Measurements from ENCODE around the gene FMN2. TPM values are rescaled to one million over a fixed set of nuclear protein-coding genes. Genes with fewer than 3 reads are reported as not detected.

The FMN2 gene
- total RNA-seq, 1 experiment from 2014 or later: 0.59 TPM

DNA sequence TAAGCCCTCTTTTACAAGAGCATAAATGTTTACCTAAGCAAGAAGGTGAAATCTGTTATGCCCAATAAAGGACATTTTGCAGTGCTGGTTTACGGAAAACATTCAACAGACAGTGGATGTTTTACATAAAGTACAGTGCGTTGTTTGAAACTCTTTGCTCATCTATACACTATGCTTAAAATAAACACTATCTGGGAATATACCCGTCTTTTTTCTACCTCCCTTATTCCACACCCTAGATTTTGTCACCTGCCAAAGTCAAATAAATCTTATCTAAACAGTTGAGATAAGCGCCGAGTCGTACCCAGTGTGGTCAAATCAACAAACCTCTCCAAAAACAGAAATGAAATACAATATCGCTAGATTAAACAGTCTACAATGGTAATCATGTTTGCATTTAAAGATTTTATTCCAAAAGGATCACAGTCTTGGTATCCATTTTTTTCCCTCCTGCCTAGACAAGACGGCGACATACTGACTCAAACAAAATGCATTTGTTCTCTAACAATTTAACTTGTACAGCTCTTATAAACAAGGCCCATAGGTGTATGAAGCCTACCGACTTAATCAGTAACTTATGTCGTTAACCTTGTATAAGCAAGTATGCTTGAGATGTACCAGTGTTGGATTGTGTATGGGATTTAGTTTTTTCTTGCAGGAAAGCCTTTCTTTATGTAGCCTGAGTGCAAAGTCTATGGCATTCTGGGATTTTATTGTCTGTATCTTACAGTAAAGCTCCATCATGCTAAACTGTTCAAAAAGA, 189.1 kb downstream of the FMN2 start:
- H3K9me3 ChIP-seq (ENCODE audit: control insufficient read depth, low read depth, low read length): no peaks in the 10 kb centered on the region
- no CpG with 5 or more reads among the region's 11 CpGs for WGBS (ENCODE audit: extremely low coverage, insufficient read length, low lambda C conversion rate)
- H3K9me3 Mint-ChIP-seq: no peaks in the 10 kb centered on the region

More for the DNA sequence above, 189.1 kb downstream of the FMN2 start:
- DNase-seq: no peak
- Histone ChIP-seq H3K27me3 (ENCODE audit: insufficient read depth, low read length) (no peaks in the 10 kb centered on the region), H2BK120ac (ENCODE audit: low read depth, low read length, poor library complexity, severe bottlenecking) (no peak overlapping the region), H4K8ac (replicated peaks; ENCODE audit: insufficient read length, low read depth, low read length) (no peak overlapping the region), H3K18ac (ENCODE audit: insufficient read length, low read depth, low read length) (no peak overlapping the region), H4K91ac (ENCODE audit: insufficient read length, low read depth, low read length) (no peak overlapping the region), H4K20me1 (ENCODE audit: control insufficient read depth, insufficient read depth, insufficient read length) (no peaks in the 10 kb centered on the region), H2AK5ac (ENCODE audit: insufficient read length, low read length) (no peak overlapping the region), H3T11ph (ENCODE audit: low read length) (no peak overlapping the region), H3K27ac (ENCODE audit: insufficient read length, low read depth, low read length) (no peak overlapping the region), H2BK15ac (ENCODE audit: low read depth, low read length) (no peak overlapping the region), H2BK20ac (ENCODE audit: low read depth, low read length, poor library complexity, severe bottlenecking) (no peak overlapping the region), H2BK12ac (ENCODE audit: insufficient read length, low read depth, low read length) (no peak overlapping the region), H3K4me1 (ENCODE audit: insufficient read depth, low read length) (no peaks in the 10 kb centered on the region), H3K23me2 (ENCODE audit: insufficient read length, low read depth, low read length, poor library complexity, severe bottlenecking) (no peaks in the 10 kb centered on the region), H3K9ac (ENCODE audit: extremely low read depth, insufficient read length, low read length) (no peak overlapping the region), H3K79me1 (ENCODE audit: insufficient read depth, low read depth, low read length, poor library complexity, severe bottlenecking) (no peaks in the 10 kb centered on the region), H3K14ac (ENCODE audit: insufficient read depth, low read length) (no peak overlapping the region), H3K79me2 (ENCODE audit: insufficient read depth, low read length) (no peaks in the 10 kb centered on the region), H3K4me2 (ENCODE audit: insufficient read depth, insufficient read length, low read length) (no peak overlapping the region), H3K56ac (ENCODE audit: insufficient read length, low read depth, low read length) (no peak overlapping the region), H2BK5ac (ENCODE audit: insufficient read length, low read length) (no peak overlapping the region), H4K5ac (ENCODE audit: insufficient read length, low read depth, low read length) (no peak overlapping the region), H2AFZ (ENCODE audit: low read length) (no peak overlapping the region), H3K23ac (ENCODE audit: insufficient read length, low read depth, low read length) (no peak overlapping the region), H3K4ac (ENCODE audit: low read depth, low read length) (no peak overlapping the region)
- Mint-ChIP-seq H3K27ac (no peak overlapping the region), H3K4me1 (no peaks in the 10 kb centered on the region), H3K4me3 (no peak overlapping the region), H3K27me3 (ENCODE audit: low read depth) (no peaks in the 10 kb centered on the region; the same call in 1 of the 2 replicates), H3K36me3 (ENCODE audit: insufficient read depth in 1 of 3, low read depth in 3 of 3) (no peaks in the 10 kb centered on the region)
- TF ChIP-seq, protein P1, sequence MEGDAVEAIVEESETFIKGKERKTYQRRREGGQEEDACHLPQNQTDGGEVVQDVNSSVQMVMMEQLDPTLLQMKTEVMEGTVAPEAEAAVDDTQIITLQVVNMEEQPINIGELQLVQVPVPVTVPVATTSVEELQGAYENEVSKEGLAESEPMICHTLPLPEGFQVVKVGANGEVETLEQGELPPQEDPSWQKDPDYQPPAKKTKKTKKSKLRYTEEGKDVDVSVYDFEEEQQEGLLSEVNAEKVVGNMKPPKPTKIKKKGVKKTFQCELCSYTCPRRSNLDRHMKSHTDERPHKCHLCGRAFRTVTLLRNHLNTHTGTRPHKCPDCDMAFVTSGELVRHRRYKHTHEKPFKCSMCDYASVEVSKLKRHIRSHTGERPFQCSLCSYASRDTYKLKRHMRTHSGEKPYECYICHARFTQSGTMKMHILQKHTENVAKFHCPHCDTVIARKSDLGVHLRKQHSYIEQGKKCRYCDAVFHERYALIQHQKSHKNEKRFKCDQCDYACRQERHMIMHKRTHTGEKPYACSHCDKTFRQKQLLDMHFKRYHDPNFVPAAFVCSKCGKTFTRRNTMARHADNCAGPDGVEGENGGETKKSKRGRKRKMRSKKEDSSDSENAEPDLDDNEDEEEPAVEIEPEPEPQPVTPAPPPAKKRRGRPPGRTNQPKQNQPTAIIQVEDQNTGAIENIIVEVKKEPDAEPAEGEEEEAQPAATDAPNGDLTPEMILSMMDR (conservative IDR thresholded peaks at IDR 0.05): no peak
